Stimulated activated CD8-positive, alpha-beta memory T cell treated with anti-CD3 and anti-CD28 coated beads, Interleukin-7, amount 100 ng/mL, for 24 hours (primary cell): ENCODE results near the gene ZNF776.
"Not testable (repeated sequence)": the region's sequence is repeated elsewhere in the genome, so short reads cannot be mapped to it uniquely, and the experiment has no call there.

ENCODE experiments used
- DNase-seq: peaks from one replicate; pipeline ENCODE4 v3.0.0-alpha.2; 2020; ENCODE audit warnings: low read depth

ZNF776 gene

DNA sequence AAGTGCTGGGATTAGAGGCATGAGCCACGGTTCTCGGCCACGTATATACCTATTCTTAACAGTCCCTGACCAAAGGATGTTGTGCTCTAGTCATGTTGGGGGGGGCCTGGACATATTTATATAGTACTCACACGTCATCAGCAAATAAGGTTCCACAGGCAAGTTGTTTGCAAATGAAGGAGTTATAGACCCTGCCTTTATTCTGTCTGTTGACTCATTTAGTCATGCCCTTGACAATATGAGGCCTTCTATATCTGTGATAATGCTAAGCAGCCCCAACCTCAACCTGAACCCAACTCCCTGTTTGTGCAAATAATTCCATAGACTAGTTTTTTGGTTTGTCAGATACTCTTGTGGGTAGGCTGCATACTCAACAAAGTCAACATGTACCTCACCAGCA, 31.7 kb downstream of the ZNF776 start:
- DNase-seq: no peak

DNA sequence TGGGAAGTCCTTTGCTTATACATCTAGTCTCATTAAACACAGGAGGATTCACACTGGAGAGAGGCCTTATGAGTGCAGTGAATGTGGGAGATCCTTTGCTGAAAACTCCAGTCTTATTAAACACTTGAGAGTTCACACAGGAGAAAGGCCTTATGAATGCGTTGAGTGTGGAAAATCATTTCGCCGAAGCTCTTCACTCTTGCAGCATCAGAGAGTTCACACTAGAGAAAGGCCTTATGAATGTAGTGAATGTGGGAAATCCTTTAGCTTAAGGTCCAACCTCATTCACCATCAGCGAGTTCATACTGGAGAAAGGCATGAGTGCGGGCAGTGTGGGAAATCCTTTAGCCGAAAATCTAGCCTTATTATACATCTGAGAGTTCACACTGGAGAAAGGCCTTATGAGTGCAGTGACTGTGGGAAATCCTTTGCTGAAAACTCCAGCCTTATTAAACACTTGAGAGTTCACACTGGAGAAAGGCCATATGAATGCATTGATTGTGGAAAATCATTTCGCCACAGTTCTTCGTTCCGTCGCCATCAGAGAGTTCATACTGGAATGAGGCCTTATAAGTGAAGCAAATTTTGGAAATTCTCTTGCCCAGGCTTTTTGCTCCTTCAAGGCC, 32.7 kb downstream of the ZNF776 start:
- no peak for DNase-seq

- no peak for DNase-seq
These were observed 39.7 kb downstream of the ZNF776 start for GRCh38 chr19:57786286-57786685.

- no peak for DNase-seq
These were observed 40.3 kb downstream of the ZNF776 start for GRCh38 chr19:57786906-57787305.

DNA sequence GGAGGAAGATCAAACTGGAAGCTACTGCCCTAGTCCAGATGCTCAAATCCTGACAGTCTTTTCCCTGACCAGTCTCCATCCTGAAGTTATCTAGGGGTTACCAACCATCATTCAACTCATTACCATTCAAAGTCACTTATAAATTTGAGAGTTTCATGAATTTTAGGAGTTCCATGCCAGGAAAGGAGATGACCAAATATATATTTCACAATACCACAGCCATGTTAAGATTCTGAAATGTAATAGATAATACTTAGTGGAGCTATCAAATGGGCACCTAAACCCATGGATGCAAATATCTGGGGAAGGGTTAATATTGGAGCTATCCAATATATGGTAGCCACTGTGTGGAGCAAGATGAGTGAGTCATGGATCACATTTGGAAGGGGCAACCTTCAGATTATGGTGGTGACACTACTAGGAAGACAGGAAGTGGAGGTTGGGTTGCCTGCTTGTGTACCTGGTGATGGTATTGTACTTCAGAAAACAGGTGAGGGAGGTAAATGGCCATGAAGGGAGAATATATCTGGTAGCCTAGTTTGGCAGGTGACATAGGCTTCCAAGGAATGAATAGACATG, 41.6 kb downstream of the ZNF776 start:
- DNase-seq: no peak

- no peak for DNase-seq
These were observed 42.7 kb downstream of the ZNF776 start for GRCh38 chr19:57789288-57789687.

DNA sequence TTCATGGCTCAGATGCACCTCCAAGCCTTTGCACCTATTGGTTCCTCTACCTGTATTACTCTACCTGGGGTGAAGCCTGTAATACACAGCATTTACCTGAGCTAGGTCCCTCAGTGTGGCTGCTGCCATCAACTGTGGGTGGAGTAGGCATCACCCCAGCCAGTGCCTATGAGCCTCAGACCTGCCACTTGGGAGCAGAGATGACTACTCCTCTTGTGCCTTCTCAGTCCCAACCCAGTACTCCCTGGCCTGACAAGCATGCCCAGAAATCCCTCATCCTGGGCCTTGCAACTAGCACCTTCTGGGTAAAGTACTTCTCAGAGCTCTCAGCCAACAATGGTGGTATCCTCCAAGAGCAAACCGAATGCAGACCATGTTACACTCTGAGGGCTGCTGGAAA, 50.0 kb downstream of the ZNF776 start:
- not testable (repeated sequence) for DNase-seq

DNA sequence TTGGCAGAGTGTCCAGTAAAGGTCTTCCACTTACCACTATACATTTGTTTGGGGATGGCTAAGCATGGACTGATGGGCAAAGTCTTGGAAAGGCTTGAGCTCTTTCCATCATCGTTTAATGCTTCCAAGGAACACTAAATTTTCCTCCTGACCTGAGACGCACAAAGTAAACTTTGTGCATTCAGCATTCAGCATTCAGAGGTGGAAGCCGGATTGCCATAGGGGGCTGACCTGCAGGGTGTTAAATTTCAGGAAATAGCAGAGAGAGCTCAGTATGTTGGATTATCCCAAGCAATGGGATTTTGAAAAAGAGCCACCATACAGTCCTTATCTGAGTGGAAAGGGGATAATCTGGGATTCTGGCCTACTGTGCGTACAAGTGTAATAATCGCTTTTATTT, 54.1 kb downstream of the ZNF776 start:
- DNase-seq: no peak

DNA sequence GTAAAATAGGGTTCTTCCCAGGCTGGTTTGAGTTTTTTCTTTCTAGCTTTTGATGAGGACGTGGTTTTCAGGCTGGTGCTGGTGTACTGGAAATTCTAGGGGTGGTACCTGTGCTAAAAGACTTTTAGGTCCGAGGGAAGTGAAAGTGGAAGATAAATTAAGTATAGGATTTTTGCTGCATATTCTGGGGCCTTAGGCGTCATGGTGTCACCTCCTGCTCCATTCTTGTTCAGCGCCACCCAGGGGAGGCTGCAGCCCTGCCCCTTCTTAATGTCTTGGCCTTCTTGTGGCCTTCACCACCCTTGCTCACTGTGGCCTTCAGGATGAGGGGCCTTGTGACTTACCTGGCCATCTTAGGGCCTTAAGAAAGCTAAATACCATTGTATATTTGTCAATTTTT, 55.7 kb downstream of the ZNF776 start:
- no peak for DNase-seq

GRCh38 chr19:57803265-57803593, 56.6 kb downstream of the ZNF776 start:
- DNase-seq: no peak

- DNase-seq: no peak
These were observed 57.1 kb downstream of the ZNF776 start for GRCh38 chr19:57803594-57804325.

DNA sequence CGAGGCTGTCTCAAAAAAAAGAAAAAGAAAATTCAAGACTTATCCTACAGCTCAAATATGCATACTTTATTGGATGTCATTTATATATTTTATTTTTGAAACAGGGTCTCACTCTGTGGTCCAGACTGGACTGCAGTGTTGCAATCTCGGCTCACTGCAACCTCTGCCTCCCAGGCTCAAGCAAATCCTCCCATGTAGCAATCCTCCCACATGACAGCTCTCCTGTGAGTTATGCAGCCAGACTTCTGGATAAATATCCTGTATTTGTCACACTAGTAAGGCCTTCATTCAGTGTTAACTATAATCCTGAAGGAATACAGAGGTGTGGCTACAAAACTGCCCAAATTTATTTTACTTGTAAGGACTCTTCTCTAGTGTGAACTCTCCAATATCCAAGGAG, 60.9 kb downstream of the ZNF776 start:
- no peak for DNase-seq
